ENCODE measurements around the gene RNF103. TPM values are rescaled to one million over a fixed set of nuclear protein-coding genes. Genes with fewer than 3 reads are reported as not detected.
"Not testable (repeated sequence)": the region's sequence is repeated elsewhere in the genome, so short reads cannot be mapped to it uniquely, and the experiment has no call there.

RNF103 gene
- polyA plus RNA-seq = 2.4 TPM

GRCh38 chr2:86623494-86624266 is at the start of gene RNF103:
Gene RNF103, minus strand, starts transcription at chr2:86623865. Its CDS starts 979 bp downstream, at chr2:86622886.
- H3K4me1 Mint-ChIP-seq = peaks cover 17 to 26% (median 24%) of the 10 kb centered on the region in 3 donors
- peak within 1 kb of the TSS; percentile 89 to 97 (median 95) for H3K27ac Mint-ChIP-seq
- H3K27me3 Mint-ChIP-seq = no peaks in the 10 kb centered on the region
- H3K36me3 Mint-ChIP-seq = no peaks in the 10 kb centered on the region
- no peaks in the 10 kb centered on the region for H3K9me3 Mint-ChIP-seq
- peak within 1 kb of the TSS; percentile 91 to 98 (median 96) for H3K4me3 Mint-ChIP-seq

- H3K9me3 Mint-ChIP-seq = no peaks in the 10 kb centered on the region
Measured at GRCh38 chr2:86673011-86673410, 49.3 kb upstream of the RNF103 start.

GRCh38 chr2:86672027-86672545 is 48.4 kb upstream of the RNF103 start:
- Mint-ChIP-seq H3K4me3 (no peak overlapping the region), H3K27me3 (no peaks in the 10 kb centered on the region), H3K9me3 (no peaks in the 10 kb centered on the region), H3K36me3 (peaks cover 5% of the 10 kb centered on the region), H3K4me1 (no peaks in the 10 kb centered on the region), H3K27ac (no peak overlapping the region)

More at GRCh38 chr2:86673011-86673410, 49.3 kb upstream of the RNF103 start:
- H3K27me3 Mint-ChIP-seq = no peaks in the 10 kb centered on the region
- no peak overlapping the region for H3K4me3 Mint-ChIP-seq
- H3K4me1 Mint-ChIP-seq = no peaks in the 10 kb centered on the region
- no peak overlapping the region for H3K27ac Mint-ChIP-seq
- peaks cover 6% of the 10 kb centered on the region for H3K36me3 Mint-ChIP-seq

- Mint-ChIP-seq H3K36me3 (peaks cover 8% of the 10 kb centered on the region), H3K9me3 (no peaks in the 10 kb centered on the region), H3K4me1 (no peaks in the 10 kb centered on the region), H3K27ac (peak overlapping the region in 1 of 3 donors; percentile 41), H3K27me3 (no peaks in the 10 kb centered on the region), H3K4me3 (no peak overlapping the region)
Measured at GRCh38 chr2:86671337-86671981, 47.8 kb upstream of the RNF103 start.

DNA sequence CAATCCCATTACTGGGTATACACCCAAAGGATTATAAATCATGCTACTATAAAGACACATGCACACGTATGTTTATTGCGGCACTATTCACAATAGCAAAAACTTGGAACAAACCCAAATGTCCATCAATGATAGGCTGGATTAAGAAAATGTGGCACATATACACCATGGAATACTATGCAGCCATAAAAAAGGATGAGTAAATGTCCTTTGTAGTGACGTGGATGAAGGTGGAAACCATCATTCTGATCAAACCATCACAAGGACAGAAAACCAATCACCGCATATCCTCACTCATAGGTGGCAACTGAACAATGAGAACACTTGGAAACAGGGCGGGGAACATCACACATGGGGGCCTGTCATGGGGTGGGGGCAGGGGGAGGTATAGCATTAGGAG is 45.7 kb upstream of the RNF103 start:
- H3K9me3 Mint-ChIP-seq, H3K4me3 Mint-ChIP-seq, H3K27me3 Mint-ChIP-seq, H3K27ac Mint-ChIP-seq, H3K4me1 Mint-ChIP-seq: not testable (repeated sequence)
- H3K36me3 Mint-ChIP-seq = peaks cover 14% of the 10 kb centered on the region

DNA sequence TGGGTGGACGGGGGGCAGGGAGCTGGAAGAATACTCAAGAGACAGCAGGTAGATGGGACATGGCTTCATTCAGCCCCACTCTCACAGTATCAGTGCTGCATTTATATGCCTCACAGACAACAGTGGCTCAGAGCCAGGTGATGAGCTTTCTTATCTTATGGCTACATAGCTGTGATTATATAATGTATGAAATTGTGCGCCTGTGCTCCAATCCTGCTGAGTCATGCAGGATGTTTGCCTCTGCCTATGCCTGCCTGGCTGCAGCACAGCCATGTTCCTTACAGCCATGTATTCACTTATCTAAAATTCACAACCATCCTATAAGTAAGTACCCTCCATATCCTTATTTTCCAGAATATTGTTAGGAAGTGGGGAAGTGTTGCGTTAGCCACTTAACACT is 37.7 kb upstream of the RNF103 start:
- H3K27ac Mint-ChIP-seq = no peak overlapping the region
- H3K36me3 Mint-ChIP-seq = peaks cover 11% of the 10 kb centered on the region
- H3K9me3 Mint-ChIP-seq = peaks cover 2 to 9% (median 7%) of the 10 kb centered on the region in 3 donors
- no peak overlapping the region for H3K4me3 Mint-ChIP-seq
- no peaks in the 10 kb centered on the region for H3K4me1 Mint-ChIP-seq
- H3K27me3 Mint-ChIP-seq = no peaks in the 10 kb centered on the region

- Mint-ChIP-seq H3K9me3 (peaks cover 5 to 35% (median 6%) of the 10 kb centered on the region in 3 donors), H3K27me3 (no peaks in the 10 kb centered on the region), H3K4me3 (no peak overlapping the region), H3K36me3 (peaks cover 12% of the 10 kb centered on the region), H3K27ac (no peak overlapping the region), H3K4me1 (peaks cover 0 to 2% (median 0%) of the 10 kb centered on the region in 3 donors)
Measured at GRCh38 chr2:86650188-86650587, 26.5 kb upstream of the RNF103 start.

DNA sequence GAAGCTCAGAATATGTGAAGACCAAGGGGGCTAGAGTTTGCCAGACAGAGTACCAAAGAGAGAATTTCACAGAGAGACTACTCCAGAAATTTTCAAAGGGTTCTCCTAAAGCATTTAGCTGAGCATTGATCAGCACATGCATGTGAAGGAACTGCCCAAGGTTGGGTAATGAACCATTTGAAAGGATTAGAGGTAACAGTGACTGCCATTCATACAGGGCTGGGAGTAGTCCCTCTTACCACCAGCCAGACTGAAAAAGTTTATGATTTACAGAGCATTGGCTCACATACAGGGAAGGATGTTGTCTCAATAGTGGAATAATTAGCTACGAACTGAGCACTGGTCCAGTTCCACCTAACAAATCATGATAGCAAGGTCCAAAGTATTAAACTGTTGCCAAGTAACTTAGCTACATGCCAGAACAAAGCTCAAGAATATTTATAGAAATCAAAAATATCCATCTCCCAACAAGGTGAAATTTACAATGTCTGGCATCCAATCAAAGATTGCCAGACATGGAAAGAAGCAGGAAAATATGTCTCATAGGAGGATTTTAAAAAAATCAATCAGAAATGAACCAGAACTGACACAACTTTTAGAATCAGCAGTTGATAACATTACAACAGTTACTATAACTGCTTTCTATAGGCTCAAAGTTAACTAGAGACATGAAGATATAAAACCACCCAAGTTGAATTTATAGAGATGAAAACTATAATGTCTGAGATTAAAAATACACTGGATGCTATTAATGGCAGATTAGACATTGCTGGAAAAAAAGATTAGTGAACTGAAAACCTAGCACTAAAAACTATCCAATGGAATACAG is 25.7 kb upstream of the RNF103 start:
- H3K4me3 Mint-ChIP-seq = no peak overlapping the region
- no peak overlapping the region for H3K27ac Mint-ChIP-seq
- peaks cover 5 to 35% (median 6%) of the 10 kb centered on the region in 3 donors for H3K9me3 Mint-ChIP-seq
- peaks cover 0 to 2% (median 0%) of the 10 kb centered on the region in 3 donors for H3K4me1 Mint-ChIP-seq
- H3K36me3 Mint-ChIP-seq = peaks cover 12% of the 10 kb centered on the region
- no peaks in the 10 kb centered on the region for H3K27me3 Mint-ChIP-seq

GRCh38 chr2:86648681-86649080 is 25.0 kb upstream of the RNF103 start:
- Mint-ChIP-seq H3K27me3 (no peaks in the 10 kb centered on the region), H3K27ac (no peak overlapping the region), H3K36me3 (peaks cover 12% of the 10 kb centered on the region), H3K9me3 (peaks cover 5 to 35% (median 6%) of the 10 kb centered on the region in 3 donors), H3K4me3 (no peak overlapping the region), H3K4me1 (peaks cover 0 to 2% (median 0%) of the 10 kb centered on the region in 3 donors)

DNA sequence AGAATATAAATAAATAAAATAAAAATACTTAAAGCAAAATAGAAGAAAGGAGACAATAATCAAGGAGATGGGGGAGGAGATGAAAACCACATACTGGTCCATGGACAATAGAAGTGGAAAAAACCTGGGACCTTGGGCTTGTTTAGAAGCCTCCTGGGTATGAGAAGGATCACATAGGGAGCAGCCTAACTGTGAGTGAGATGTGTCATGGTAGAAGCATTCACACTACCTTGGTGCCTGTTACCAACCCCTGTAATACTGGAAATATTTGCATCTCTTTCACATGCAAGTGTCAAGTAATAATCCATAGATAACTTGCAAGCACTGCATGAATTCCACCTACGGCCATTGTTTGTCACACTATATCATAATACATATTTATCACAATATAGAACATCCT is 23.2 kb upstream of the RNF103 start:
- Mint-ChIP-seq H3K27ac (no peak overlapping the region), H3K36me3 (peaks cover 12% of the 10 kb centered on the region), H3K27me3 (no peaks in the 10 kb centered on the region), H3K9me3 (peaks cover 2 to 31% (median 6%) of the 10 kb centered on the region in 3 donors), H3K4me3 (no peak overlapping the region), H3K4me1 (peaks cover 0 to 2% (median 0%) of the 10 kb centered on the region in 3 donors)

DNA sequence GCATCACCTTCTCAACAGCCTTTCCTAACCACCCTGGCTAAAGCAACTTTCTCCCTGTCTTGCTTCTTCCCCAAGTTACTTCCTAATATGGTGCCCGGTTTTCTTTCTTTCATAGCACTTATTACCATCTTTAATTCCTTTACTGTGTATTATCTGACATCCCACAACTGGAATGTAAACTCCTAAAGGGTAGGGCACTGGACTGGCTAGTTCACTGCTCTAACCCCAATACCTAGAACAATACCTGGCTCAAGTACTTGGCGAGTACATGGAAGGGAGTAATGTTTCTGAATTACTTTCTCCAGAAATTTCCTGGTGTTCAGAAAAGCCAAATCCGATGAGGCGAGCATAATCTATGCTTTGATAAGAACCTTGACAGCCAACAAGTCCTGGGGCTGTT is 22.7 kb upstream of the RNF103 start:
- no peaks in the 10 kb centered on the region for H3K27me3 Mint-ChIP-seq
- H3K4me3 Mint-ChIP-seq = no peak overlapping the region
- peaks cover 0 to 27% (median 6%) of the 10 kb centered on the region in 3 donors for H3K9me3 Mint-ChIP-seq
- H3K36me3 Mint-ChIP-seq = peaks cover 12% of the 10 kb centered on the region
- H3K27ac Mint-ChIP-seq = no peak overlapping the region
- H3K4me1 Mint-ChIP-seq = peaks cover 0 to 2% (median 0%) of the 10 kb centered on the region in 3 donors

- Mint-ChIP-seq H3K27me3 (no peaks in the 10 kb centered on the region), H3K4me1 (peaks cover 0 to 2% (median 0%) of the 10 kb centered on the region in 3 donors), H3K4me3 (no peak overlapping the region), H3K9me3 (peaks cover 0 to 30% (median 8%) of the 10 kb centered on the region in 3 donors), H3K36me3 (peaks cover 12% of the 10 kb centered on the region), H3K27ac (no peak overlapping the region)
Measured at GRCh38 chr2:86645752-86646151, 22.1 kb upstream of the RNF103 start.

GRCh38 chr2:86638712-86639111 is 15.0 kb upstream of the RNF103 start:
- Mint-ChIP-seq H3K4me3 (no peak overlapping the region), H3K9me3 (peaks cover 2 to 14% (median 4%) of the 10 kb centered on the region in 3 donors), H3K36me3 (peaks cover 1% of the 10 kb centered on the region), H3K27ac (no peak overlapping the region), H3K27me3 (no peaks in the 10 kb centered on the region), H3K4me1 (peaks cover 0 to 1% (median 0%) of the 10 kb centered on the region in 3 donors)

DNA sequence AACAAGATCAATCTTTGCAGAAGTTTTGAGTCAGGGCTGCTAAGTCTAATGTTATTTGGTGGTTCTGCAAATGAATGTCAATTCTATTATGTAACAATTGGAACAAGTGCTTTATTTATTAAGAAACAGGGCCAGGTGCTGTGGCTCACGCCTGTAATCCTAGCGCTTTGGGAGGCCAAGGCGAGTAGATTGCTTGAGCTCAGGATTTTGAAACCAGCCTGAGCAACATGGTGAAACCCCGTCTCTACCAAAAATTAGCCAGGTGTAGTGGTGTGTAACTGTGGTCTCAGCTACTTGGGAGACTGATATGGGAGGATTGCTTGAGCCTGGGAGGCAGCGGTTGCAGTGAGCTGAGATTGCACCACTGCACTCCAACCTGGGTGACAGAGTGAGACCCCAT is 13.2 kb upstream of the RNF103 start:
- peaks cover 1% of the 10 kb centered on the region for H3K36me3 Mint-ChIP-seq
- peaks cover 0 to 1% (median 0%) of the 10 kb centered on the region in 3 donors for H3K4me1 Mint-ChIP-seq
- H3K4me3 Mint-ChIP-seq = no peak overlapping the region
- no peak overlapping the region for H3K27ac Mint-ChIP-seq
- peaks cover 2 to 14% (median 4%) of the 10 kb centered on the region in 3 donors for H3K9me3 Mint-ChIP-seq
- no peaks in the 10 kb centered on the region for H3K27me3 Mint-ChIP-seq

All from IgD-negative memory B cell (primary cell).